HEK293 (cell line): ENCODE results near the gene CASZ1.
A peak's percentile ranks its signal among the peaks of the same experiment; 100 is the strongest.

Source experiments
- CTCF ChIA-PET: fragments of 350-600 bp; formaldehyde crosslinking; extraction: SDS; loops from one replicate; lab custom pipeline; 2021; ENCODE audit warnings: antibody characterized with exemption; lab: Yijun Ruan, JAX
- POLR2A ChIA-PET: fragments of 300-600 bp; formaldehyde crosslinking; extraction: SDS; loops from one replicate; lab custom pipeline; 2020; ENCODE audit warnings: antibody characterized with exemption, inconsistent platforms; lab: Yijun Ruan, JAX
- H3K27ac ChIP-seq: fragments of 200-500 bp; sonication (Bioruptor generic); 2 replicates; pipeline ENCODE4 v1.5.1; 2014; ENCODE audit warnings: low read depth, low read length, control low read depth, inconsistent platforms; ENCODE audit errors: extremely low read depth
- H3K36me3 ChIP-seq, 2 experiments: fragments of 200-500 bp in 1 of 2; sonication (Bioruptor generic) in 1 of 2; 1 replicate in 1 of 2; 2 replicates in 1 of 2; pipeline ENCODE4 v1.5.1; 2014 to 2017; ENCODE audit warnings: inconsistent platforms in 2 of 2, low read length in 2 of 2; ENCODE audit not compliant: control insufficient read depth in 2 of 2, insufficient read depth in 1 of 2
- H3K4me1 ChIP-seq: fragments of 200-500 bp; sonication (Bioruptor generic); 2 replicates; pipeline ENCODE4 v1.5.1; 2014; ENCODE audit warnings: mild to moderate bottlenecking, low read length, inconsistent platforms; ENCODE audit not compliant: control insufficient read depth, insufficient read depth
- H3K4me3 ChIP-seq: 2 replicates; pipeline ENCODE4 v1.5.1; 2011; ENCODE audit warnings: low read depth, mild to moderate bottlenecking, control low read depth, low read length, moderate library complexity
- H3K9me3 ChIP-seq: fragments of 200-500 bp; sonication (Bioruptor generic); 2 replicates; pipeline ENCODE4 v1.5.1; 2014; ENCODE audit warnings: low read depth, low read length, inconsistent platforms; ENCODE audit not compliant: control insufficient read depth, insufficient read depth
- EGR2 ChIP-seq: fragments of 450-650 bp; formaldehyde crosslinking; IDR thresholded peaks from 2 replicates; pipeline ENCODE4 v1.5.1; 2016; ENCODE audit warnings: low read depth, missing biosample characterization, missing genetic modification characterization
- FEZF1 ChIP-seq: fragments of 450-650 bp; formaldehyde crosslinking; IDR thresholded peaks from 2 replicates; pipeline ENCODE4 v1.5.1; 2016; ENCODE audit warnings: missing biosample characterization, missing genetic modification characterization
- HOXA7 ChIP-seq: sonication (generic); formaldehyde crosslinking; IDR thresholded peaks from 2 replicates; pipeline ENCODE4 v1.8.1; 2022; ENCODE audit warnings: missing genetic modification reagents, borderline replicate concordance
- KLF16 ChIP-seq: fragments of 450-650 bp; formaldehyde crosslinking; IDR thresholded peaks from 2 replicates; pipeline ENCODE4 v1.5.1; 2017; ENCODE audit warnings: missing biosample characterization, missing genetic modification characterization
- SALL2 ChIP-seq: fragments of 450-650 bp; formaldehyde crosslinking; IDR thresholded peaks from 2 replicates; pipeline ENCODE4 v1.5.0; 2017; ENCODE audit warnings: missing biosample characterization, mild to moderate bottlenecking, missing genetic modification characterization, borderline replicate concordance
- ZEB2 ChIP-seq: fragments of 450-650 bp; formaldehyde crosslinking; IDR thresholded peaks from 2 replicates; pipeline ENCODE4 v1.5.1; 2016; ENCODE audit warnings: missing biosample characterization, missing genetic modification characterization
- ZFHX2 ChIP-seq: fragments of 450-650 bp; formaldehyde crosslinking; conservative IDR thresholded peaks from 2 replicates; pipeline ENCODE4 v1.5.1; 2016; ENCODE audit warnings: missing biosample characterization, missing genetic modification characterization
- ZIC2 ChIP-seq: fragments of 450-650 bp; formaldehyde crosslinking; IDR thresholded peaks from 2 replicates; pipeline ENCODE4 v1.5.1; 2016; ENCODE audit warnings: missing biosample characterization, missing genetic modification characterization
- ZNF114 ChIP-seq: fragments of 450-650 bp; formaldehyde crosslinking; IDR thresholded peaks from 2 replicates; pipeline ENCODE4 v1.5.0; 2017; ENCODE audit warnings: missing biosample characterization, missing genetic modification characterization
- ZNF138 ChIP-seq: fragments of 450-650 bp; formaldehyde crosslinking; IDR thresholded peaks from 2 replicates; pipeline ENCODE4 v1.5.1; 2016; ENCODE audit warnings: missing biosample characterization, missing genetic modification characterization, borderline replicate concordance
- ZNF311 ChIP-seq: fragments of 450-650 bp; formaldehyde crosslinking; IDR thresholded peaks from 2 replicates; pipeline ENCODE4 v1.5.1; 2017; ENCODE audit warnings: missing biosample characterization, missing genetic modification characterization, borderline replicate concordance
- ZNF324 ChIP-seq: fragments of 450-650 bp; formaldehyde crosslinking; IDR thresholded peaks from 2 replicates; pipeline ENCODE4 v1.5.1; 2016; ENCODE audit warnings: missing biosample characterization, missing genetic modification characterization
- ZNF473 ChIP-seq: fragments of 450-650 bp; formaldehyde crosslinking; IDR thresholded peaks from 2 replicates; pipeline ENCODE4 v1.5.1; 2017; ENCODE audit warnings: missing biosample characterization, missing genetic modification characterization
- ZNF518A ChIP-seq: fragments of 450-650 bp; formaldehyde crosslinking; conservative IDR thresholded peaks from 2 replicates; pipeline ENCODE4 v1.5.1; 2016; ENCODE audit warnings: low read depth, missing biosample characterization, missing genetic modification characterization
- ZNF549 ChIP-seq: fragments of 450-650 bp; IDR thresholded peaks from 2 replicates; pipeline ENCODE4 v1.5.1; 2018; ENCODE audit warnings: missing biosample characterization, missing genetic modification characterization, mild to moderate bottlenecking, inconsistent platforms, moderate library complexity
- ZNF560 ChIP-seq: fragments of 450-650 bp; formaldehyde crosslinking; IDR thresholded peaks from 2 replicates; pipeline ENCODE4 v1.5.1; 2017; ENCODE audit warnings: missing biosample characterization, missing genetic modification characterization, borderline replicate concordance
- ZNF561 ChIP-seq: fragments of 450-650 bp; IDR thresholded peaks from 2 replicates; pipeline ENCODE4 v1.5.1; 2018; ENCODE audit warnings: missing biosample characterization, missing genetic modification characterization, borderline replicate concordance
- ZNF621 ChIP-seq: fragments of 450-650 bp; formaldehyde crosslinking; IDR thresholded peaks from 2 replicates; pipeline ENCODE4 v1.5.1; 2017; ENCODE audit warnings: missing biosample characterization, missing genetic modification characterization
- ZNF670 ChIP-seq: fragments of 450-650 bp; formaldehyde crosslinking; IDR thresholded peaks from 2 replicates; pipeline ENCODE4 v1.5.1; 2016; ENCODE audit warnings: missing biosample characterization, missing genetic modification characterization, low read depth
- ZNF707 ChIP-seq: fragments of 450-650 bp; formaldehyde crosslinking; IDR thresholded peaks from 2 replicates; pipeline ENCODE4 v1.5.1; 2016; ENCODE audit warnings: missing biosample characterization, missing genetic modification characterization
- ZNF777 ChIP-seq: fragments of 450-650 bp; formaldehyde crosslinking; IDR thresholded peaks from 2 replicates; pipeline ENCODE4 v1.5.1; 2017; ENCODE audit warnings: missing biosample characterization, missing genetic modification characterization, borderline replicate concordance
- TF ChIP-seq, protein P1 (sequence below): fragments of 450-650 bp; formaldehyde crosslinking; IDR thresholded peaks from 2 replicates; pipeline ENCODE4 v1.5.1; 2016; ENCODE audit warnings: missing biosample characterization, missing genetic modification characterization
- TF ChIP-seq, protein P2 (sequence below): fragments of 450-650 bp; formaldehyde crosslinking; IDR thresholded peaks from 2 replicates; pipeline ENCODE4 v1.5.1; 2016; ENCODE audit warnings: missing biosample characterization, missing genetic modification characterization
- TF ChIP-seq, protein P3 (sequence below): fragments of 450-650 bp; formaldehyde crosslinking; IDR thresholded peaks from 2 replicates; pipeline ENCODE4 v1.5.1; 2016; ENCODE audit warnings: missing biosample characterization, missing genetic modification characterization
- TF ChIP-seq, protein P4 (sequence below): fragments of 450-650 bp; IDR thresholded peaks from 2 replicates; pipeline ENCODE4 v1.5.1; 2018; ENCODE audit warnings: missing biosample characterization, mild to moderate bottlenecking, missing genetic modification characterization

CASZ1 gene

DNA sequence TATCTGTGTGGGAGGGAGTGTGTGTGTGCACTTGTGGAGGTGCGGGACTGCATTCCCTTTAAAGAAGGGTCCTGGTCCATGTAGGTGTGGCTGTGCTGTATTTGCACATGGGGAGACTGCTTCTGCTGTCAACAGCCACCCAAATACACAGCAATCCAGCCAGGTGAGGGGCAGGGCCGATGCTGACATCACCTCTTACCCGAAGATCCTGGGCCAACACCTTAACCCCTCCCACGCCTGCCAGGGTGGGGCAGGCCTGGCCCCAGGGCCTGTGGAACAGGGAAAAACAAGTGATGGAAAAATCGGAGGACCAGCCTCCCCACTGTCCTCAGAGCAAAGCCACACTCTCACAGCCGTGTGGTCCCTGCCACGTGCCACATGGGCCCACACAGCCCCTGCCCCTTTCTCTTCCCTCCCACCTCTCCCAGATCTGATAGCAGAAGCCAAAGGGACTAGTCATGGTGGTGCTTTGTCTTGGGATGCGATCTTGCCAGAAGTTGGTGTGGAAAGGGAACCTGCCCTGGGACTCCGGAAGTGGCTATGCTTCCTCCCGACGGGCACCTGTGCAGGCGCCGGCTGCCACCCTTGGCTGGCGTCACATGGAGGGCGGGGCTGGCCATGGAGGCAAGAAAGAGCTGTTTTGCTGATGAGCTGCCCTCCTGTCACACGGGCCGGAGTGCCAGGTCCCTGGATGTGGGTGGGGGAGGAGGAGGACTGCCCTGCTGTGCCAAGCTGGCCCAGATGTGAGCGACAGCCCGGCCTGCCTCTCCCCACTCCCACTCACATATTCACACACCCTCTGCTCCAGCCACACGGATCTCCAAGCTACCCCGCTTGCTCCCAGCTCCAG is 7.8 kb upstream of the CASZ1 start (continued):
- TF ChIP-seq FEZF1 (no peak), ZNF561 (no peak), ZFHX2 (peak; percentile 78), ZIC2 (tag by site-specific recombination) (no peak), SALL2 (tag by site-specific recombination) (no peak)
- TF ChIP-seq, protein P1, sequence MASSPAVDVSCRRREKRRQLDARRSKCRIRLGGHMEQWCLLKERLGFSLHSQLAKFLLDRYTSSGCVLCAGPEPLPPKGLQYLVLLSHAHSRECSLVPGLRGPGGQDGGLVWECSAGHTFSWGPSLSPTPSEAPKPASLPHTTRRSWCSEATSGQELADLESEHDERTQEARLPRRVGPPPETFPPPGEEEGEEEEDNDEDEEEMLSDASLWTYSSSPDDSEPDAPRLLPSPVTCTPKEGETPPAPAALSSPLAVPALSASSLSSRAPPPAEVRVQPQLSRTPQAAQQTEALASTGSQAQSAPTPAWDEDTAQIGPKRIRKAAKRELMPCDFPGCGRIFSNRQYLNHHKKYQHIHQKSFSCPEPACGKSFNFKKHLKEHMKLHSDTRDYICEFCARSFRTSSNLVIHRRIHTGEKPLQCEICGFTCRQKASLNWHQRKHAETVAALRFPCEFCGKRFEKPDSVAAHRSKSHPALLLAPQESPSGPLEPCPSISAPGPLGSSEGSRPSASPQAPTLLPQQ (tag by site-specific recombination): 0 out of 2 replicates have a peak, but pooled peaks have one; percentile 15

GRCh38 chr1:10802944-10803715 is 6.7 kb upstream of the CASZ1 start:
- H3K27ac ChIP-seq: no peak overlapping the region
- H3K4me3 ChIP-seq: no peak overlapping the region
- H3K4me1 ChIP-seq: no peaks in the 10 kb centered on the region
- CTCF ChIA-PET: no interaction called here
- no peak for TF ChIP-seq ZNF707 (tag by site-specific recombination)
- TF ChIP-seq ZNF621 (tag by site-specific recombination): no peak
- no peak for TF ChIP-seq ZNF560 (tag by site-specific recombination)
- TF ChIP-seq ZNF324 (tag by site-specific recombination): no peak
- no peak for TF ChIP-seq ZEB2 (tag by site-specific recombination)
- TF ChIP-seq HOXA7 (CRISPR knock-in tag): no peak
- TF ChIP-seq, protein P2, sequence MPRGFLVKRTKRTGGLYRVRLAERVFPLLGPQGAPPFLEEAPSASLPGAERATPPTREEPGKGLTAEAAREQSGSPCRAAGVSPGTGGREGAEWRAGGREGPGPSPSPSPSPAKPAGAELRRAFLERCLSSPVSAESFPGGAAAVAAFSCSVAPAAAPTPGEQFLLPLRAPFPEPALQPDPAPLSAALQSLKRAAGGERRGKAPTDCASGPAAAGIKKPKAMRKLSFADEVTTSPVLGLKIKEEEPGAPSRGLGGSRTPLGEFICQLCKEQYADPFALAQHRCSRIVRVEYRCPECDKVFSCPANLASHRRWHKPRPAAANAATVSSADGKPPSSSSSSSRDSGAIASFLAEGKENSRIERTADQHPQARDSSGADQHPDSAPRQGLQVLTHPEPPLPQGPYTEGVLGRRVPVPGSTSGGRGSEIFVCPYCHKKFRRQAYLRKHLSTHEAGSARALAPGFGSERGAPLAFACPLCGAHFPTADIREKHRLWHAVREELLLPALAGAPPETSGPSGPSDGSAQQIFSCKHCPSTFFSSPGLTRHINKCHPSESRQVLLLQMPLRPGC: no peak
- TF ChIP-seq ZNF114 (tag by site-specific recombination): no peak
- TF ChIP-seq ZNF138 (tag by site-specific recombination): no peak
- no peak for TF ChIP-seq ZNF518A (tag by site-specific recombination)
- TF ChIP-seq EGR2 (tag by site-specific recombination): no peak
- no peak for TF ChIP-seq ZNF311 (tag by site-specific recombination)
- no peak for TF ChIP-seq ZNF670 (tag by site-specific recombination)
- TF ChIP-seq KLF16 (tag by site-specific recombination): no peak
- TF ChIP-seq ZNF549 (tag by site-specific recombination): no peak
- TF ChIP-seq, protein P3, sequence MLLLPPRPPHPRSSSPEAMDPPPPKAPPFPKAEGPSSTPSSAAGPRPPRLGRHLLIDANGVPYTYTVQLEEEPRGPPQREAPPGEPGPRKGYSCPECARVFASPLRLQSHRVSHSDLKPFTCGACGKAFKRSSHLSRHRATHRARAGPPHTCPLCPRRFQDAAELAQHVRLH: no peak
- TF ChIP-seq, protein P4, sequence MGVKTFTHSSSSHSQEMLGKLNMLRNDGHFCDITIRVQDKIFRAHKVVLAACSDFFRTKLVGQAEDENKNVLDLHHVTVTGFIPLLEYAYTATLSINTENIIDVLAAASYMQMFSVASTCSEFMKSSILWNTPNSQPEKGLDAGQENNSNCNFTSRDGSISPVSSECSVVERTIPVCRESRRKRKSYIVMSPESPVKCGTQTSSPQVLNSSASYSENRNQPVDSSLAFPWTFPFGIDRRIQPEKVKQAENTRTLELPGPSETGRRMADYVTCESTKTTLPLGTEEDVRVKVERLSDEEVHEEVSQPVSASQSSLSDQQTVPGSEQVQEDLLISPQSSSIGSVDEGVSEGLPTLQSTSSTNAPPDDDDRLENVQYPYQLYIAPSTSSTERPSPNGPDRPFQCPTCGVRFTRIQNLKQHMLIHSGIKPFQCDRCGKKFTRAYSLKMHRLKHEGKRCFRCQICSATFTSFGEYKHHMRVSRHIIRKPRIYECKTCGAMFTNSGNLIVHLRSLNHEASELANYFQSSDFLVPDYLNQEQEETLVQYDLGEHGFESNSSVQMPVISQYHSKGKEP (tag by site-specific recombination): no peak
- TF ChIP-seq ZNF473 (tag by site-specific recombination): no peak
- no peak for TF ChIP-seq ZNF777 (tag by site-specific recombination)
- POLR2A ChIA-PET: interaction anchor here (0.6 kb wide), 1 partner anchor 11 kb away, joined by 3 read pairs; no protein-coding TSS in a partner anchor
- no peaks in the 10 kb centered on the region for H3K36me3 ChIP-seq
- H3K9me3 ChIP-seq: no peaks in the 10 kb centered on the region
